Kidney epithelial cell (primary cell): Measurements from ENCODE around the gene CHADL. TPM values are rescaled to one million over a fixed set of nuclear protein-coding genes. Genes with fewer than 3 reads are reported as not detected.
A peak's percentile ranks its signal among the peaks of the same experiment; 100 is the strongest.

Experiments
- DNase-seq: peaks from one replicate; pipeline ENCODE4 v3.0.0-alpha.2; 2010; ENCODE audit warnings: low read depth
- H3K27me3 ChIP-seq: 2 replicates; pipeline ENCODE4 v1.6.0; 2011; ENCODE audit warnings: low read length; ENCODE audit not compliant: control insufficient read depth, insufficient read depth
- H3K36me3 ChIP-seq: 2 replicates; pipeline ENCODE4 v1.5.1; 2011; ENCODE audit warnings: low read length; ENCODE audit not compliant: control insufficient read depth, insufficient read depth
- H3K4me3 ChIP-seq: 2 replicates; pipeline ENCODE4 v1.5.1; 2011; ENCODE audit warnings: low read depth, mild to moderate bottlenecking, control low read depth, low read length
- total RNA-seq: library from RNA; depleted of rRNA; stranded (reverse); fragments of >200 nt; gene quantifications from 2 replicates; pipeline ENCODE4 v1.2.3, GENCODE V29; 2015
- TF ChIP-seq, protein P1 (sequence below): IDR thresholded peaks from 2 replicates; pipeline ENCODE4 v1.5.1; 2011; ENCODE audit warnings: mild to moderate bottlenecking, moderate library complexity, low read length, control low read depth, inconsistent platforms; ENCODE audit not compliant: insufficient read depth, poor library complexity, severe bottlenecking

The CHADL gene
- total RNA-seq, 1 donor from 2014 or later = 1.6 TPM

DNA sequence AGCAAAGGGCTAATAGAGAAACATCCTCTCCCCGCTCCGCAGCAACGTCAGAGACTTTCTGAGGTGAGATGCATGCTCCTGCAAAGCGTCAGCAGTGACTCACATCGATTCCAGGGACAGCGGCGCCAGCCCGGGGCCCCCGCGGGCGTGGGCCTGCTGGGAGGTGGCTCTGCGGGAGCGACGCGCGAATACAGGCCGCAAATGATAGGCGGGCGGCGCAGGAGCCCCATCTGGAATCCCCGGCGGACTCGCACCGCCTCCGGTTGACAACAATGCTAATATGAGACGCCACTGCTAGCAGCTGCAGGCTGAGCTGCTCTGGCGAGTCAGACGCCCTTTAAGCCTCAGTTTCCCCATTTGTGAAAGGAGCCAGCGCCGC is 44.7 kb upstream of the CHADL start:
- peak; percentile 60 for DNase-seq
- H3K36me3 ChIP-seq = no peaks in the 10 kb centered on the region
- H3K27me3 ChIP-seq = no peaks in the 10 kb centered on the region
- TF ChIP-seq, protein P1, sequence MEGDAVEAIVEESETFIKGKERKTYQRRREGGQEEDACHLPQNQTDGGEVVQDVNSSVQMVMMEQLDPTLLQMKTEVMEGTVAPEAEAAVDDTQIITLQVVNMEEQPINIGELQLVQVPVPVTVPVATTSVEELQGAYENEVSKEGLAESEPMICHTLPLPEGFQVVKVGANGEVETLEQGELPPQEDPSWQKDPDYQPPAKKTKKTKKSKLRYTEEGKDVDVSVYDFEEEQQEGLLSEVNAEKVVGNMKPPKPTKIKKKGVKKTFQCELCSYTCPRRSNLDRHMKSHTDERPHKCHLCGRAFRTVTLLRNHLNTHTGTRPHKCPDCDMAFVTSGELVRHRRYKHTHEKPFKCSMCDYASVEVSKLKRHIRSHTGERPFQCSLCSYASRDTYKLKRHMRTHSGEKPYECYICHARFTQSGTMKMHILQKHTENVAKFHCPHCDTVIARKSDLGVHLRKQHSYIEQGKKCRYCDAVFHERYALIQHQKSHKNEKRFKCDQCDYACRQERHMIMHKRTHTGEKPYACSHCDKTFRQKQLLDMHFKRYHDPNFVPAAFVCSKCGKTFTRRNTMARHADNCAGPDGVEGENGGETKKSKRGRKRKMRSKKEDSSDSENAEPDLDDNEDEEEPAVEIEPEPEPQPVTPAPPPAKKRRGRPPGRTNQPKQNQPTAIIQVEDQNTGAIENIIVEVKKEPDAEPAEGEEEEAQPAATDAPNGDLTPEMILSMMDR = no peak
- H3K4me3 ChIP-seq = peak overlapping the region; percentile 82

DNA sequence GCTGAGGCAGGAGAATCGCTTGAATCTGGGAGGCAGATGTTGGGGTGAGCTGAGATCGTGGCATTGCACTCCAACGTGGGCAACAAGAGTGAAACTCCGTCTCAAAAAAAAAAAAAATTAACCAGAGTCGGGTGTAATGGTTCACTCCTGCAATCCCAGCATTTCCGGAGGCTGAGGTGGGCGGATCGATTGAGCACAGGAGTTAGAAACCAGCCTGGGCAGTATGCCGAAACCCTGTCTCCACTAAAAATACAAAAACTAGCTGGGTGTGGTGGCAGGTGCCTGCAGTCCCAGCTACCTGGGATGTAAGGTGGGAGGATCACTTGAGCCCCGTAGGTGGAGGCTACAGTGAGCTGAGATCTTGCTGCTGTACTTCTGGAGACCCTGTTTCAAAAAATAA is 43.7 kb upstream of the CHADL start:
- TF ChIP-seq, protein P1 = no peak
- H3K27me3 ChIP-seq = no peaks in the 10 kb centered on the region
- DNase-seq = no peak
- H3K36me3 ChIP-seq = no peaks in the 10 kb centered on the region
- no peak overlapping the region for H3K4me3 ChIP-seq

DNA sequence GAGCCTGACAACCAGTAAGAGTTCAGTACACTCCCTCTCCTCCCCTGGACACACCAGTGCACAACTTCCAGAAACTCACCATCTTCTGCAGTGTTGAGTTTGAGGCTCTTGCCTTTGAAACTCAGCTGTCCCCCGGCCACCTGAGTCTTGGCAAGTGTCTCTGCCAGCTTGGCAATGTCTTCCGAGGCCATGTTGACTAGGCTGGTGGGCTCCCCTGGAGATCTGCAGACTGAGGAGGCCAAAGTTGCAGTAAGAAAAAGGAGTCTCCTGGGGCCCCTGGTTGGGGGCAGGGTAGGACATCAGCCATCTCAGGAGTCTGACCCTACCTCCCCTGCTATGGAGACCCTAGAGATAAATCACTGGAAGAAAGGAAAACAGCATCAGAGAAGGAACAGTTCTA is 40.1 kb upstream of the CHADL start:
- TF ChIP-seq, protein P1 = no peak
- no peaks in the 10 kb centered on the region for H3K27me3 ChIP-seq
- no peak overlapping the region for H3K4me3 ChIP-seq
- no peak for DNase-seq
- peaks cover 1% of the 10 kb centered on the region for H3K36me3 ChIP-seq

- Histone ChIP-seq H3K4me3 (no peak overlapping the region), H3K27me3 (no peaks in the 10 kb centered on the region), H3K36me3 (peaks cover 1% of the 10 kb centered on the region)
- no peak for DNase-seq
- TF ChIP-seq, protein P1 = no peak
Observed at GRCh38 chr22:41280065-41280464, 39.3 kb upstream of the CHADL start.

DNA sequence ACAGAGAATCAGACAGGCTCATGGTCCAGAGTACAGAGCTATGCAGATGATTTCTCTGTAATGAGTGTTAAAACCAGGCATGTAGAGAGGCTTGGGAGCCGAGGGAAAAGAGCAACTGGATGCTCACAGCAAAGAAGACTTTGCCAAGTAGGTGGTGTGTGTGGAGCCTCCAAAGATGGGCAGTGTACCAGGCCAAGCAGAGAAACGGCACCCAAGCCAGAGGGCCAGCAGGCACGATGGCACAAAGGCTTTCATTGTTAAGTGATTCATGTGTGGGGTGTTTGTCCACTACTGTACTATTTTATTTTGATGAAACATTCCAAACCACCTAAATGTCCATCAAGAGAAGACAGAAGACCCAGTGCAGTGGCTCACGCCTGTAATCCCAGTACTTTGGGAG is 34.1 kb upstream of the CHADL start:
- DNase-seq = no peak
- Histone ChIP-seq H3K27me3 (no peaks in the 10 kb centered on the region), H3K4me3 (no peak overlapping the region), H3K36me3 (peaks cover 5% of the 10 kb centered on the region)
- TF ChIP-seq, protein P1 = no peak

GRCh38 chr22:41273128-41273527 is 32.4 kb upstream of the CHADL start:
- TF ChIP-seq, protein P1 = no peak
- H3K27me3 ChIP-seq = no peaks in the 10 kb centered on the region
- H3K4me3 ChIP-seq = no peak overlapping the region
- DNase-seq = no peak
- H3K36me3 ChIP-seq = peaks cover 5% of the 10 kb centered on the region
